H9 (cell line): ENCODE measurements around the gene PLA2G4D. TPM values are rescaled to one million over a fixed set of nuclear protein-coding genes. Genes with fewer than 3 reads are reported as not detected.

ENCODE experiments used
- DNase-seq: peaks from one replicate; pipeline ENCODE4 v3.0.0-alpha.2; 2017
- H2AFZ ChIP-seq: one replicate; pipeline ENCODE4 v1.6.1; 2013; ENCODE audit warnings: mild to moderate bottlenecking, low read length, control low read depth, moderate library complexity
- H2AK5ac ChIP-seq: 2 replicates; pipeline ENCODE4 v1.6.1; 2013; ENCODE audit warnings: low read length, control low read depth, mixed read lengths; ENCODE audit not compliant: insufficient read length
- H2BK120ac ChIP-seq: one replicate; pipeline ENCODE4 v1.6.1; 2013; ENCODE audit warnings: low read depth, mild to moderate bottlenecking, low read length, control low read depth, inconsistent platforms; ENCODE audit not compliant: poor library complexity, severe bottlenecking
- H2BK12ac ChIP-seq: 2 replicates; pipeline ENCODE4 v1.6.1; 2013; ENCODE audit warnings: low read length, control low read depth, mixed read lengths, low read depth; ENCODE audit not compliant: insufficient read length
- H2BK15ac ChIP-seq: 2 replicates; pipeline ENCODE4 v1.6.1; 2013; ENCODE audit warnings: low read depth, low read length, control low read depth
- H2BK20ac ChIP-seq: one replicate; pipeline ENCODE4 v1.6.1; 2013; ENCODE audit warnings: low read depth, mild to moderate bottlenecking, low read length, control low read depth, inconsistent platforms; ENCODE audit not compliant: poor library complexity, severe bottlenecking
- H2BK5ac ChIP-seq: 2 replicates; pipeline ENCODE4 v1.6.1; 2013; ENCODE audit warnings: low read length, control low read depth, mixed read lengths; ENCODE audit not compliant: insufficient read length
- H3K14ac ChIP-seq: 2 replicates; pipeline ENCODE4 v1.6.1; 2013; ENCODE audit warnings: low read length, control low read depth; ENCODE audit not compliant: insufficient read depth
- H3K18ac ChIP-seq: 2 replicates; pipeline ENCODE4 v1.6.1; 2013; ENCODE audit warnings: low read depth, mild to moderate bottlenecking, mixed read lengths, low read length, control low read depth; ENCODE audit not compliant: insufficient read length
- H3K23ac ChIP-seq: 2 replicates; pipeline ENCODE4 v1.6.1; 2013; ENCODE audit warnings: low read length, control low read depth, mixed read lengths, low read depth; ENCODE audit not compliant: insufficient read length
- H3K23me2 ChIP-seq: 2 replicates; pipeline ENCODE4 v1.6.1; 2013; ENCODE audit warnings: low read depth, mild to moderate bottlenecking, mixed read lengths, low read length, control low read depth; ENCODE audit not compliant: insufficient read length, poor library complexity, severe bottlenecking
- H3K27ac ChIP-seq: 2 replicates; pipeline ENCODE4 v1.5.1; 2013; ENCODE audit warnings: low read length, control low read depth, mixed read lengths, low read depth; ENCODE audit not compliant: insufficient read length
- H3K27me3 ChIP-seq: 2 replicates; pipeline ENCODE4 v1.6.1; 2013; ENCODE audit warnings: low read length, control low read depth, inconsistent platforms; ENCODE audit not compliant: insufficient read depth
- H3K4ac ChIP-seq: 2 replicates; pipeline ENCODE4 v1.6.1; 2013; ENCODE audit warnings: low read depth, mild to moderate bottlenecking, control low read depth, inconsistent platforms, low read length, moderate library complexity
- H3K4me1 ChIP-seq: 2 replicates; pipeline ENCODE4 v1.6.1; 2013; ENCODE audit warnings: low read length, control low read depth, inconsistent platforms; ENCODE audit not compliant: insufficient read depth
- H3K4me2 ChIP-seq: 2 replicates; pipeline ENCODE4 v1.6.1; 2013; ENCODE audit warnings: low read length, control low read depth, mixed read lengths; ENCODE audit not compliant: insufficient read length, insufficient read depth
- H3K56ac ChIP-seq: 2 replicates; pipeline ENCODE4 v1.6.1; 2013; ENCODE audit warnings: low read depth, mild to moderate bottlenecking, mixed read lengths, low read length, control low read depth; ENCODE audit not compliant: insufficient read length
- H3K79me1 ChIP-seq: 2 replicates; pipeline ENCODE4 v1.6.1; 2013; ENCODE audit warnings: low read depth, mild to moderate bottlenecking, moderate library complexity, low read length, control low read depth, inconsistent platforms; ENCODE audit not compliant: insufficient read depth, poor library complexity, severe bottlenecking
- H3K79me2 ChIP-seq: 2 replicates; pipeline ENCODE4 v1.6.1; 2013; ENCODE audit warnings: low read length, control low read depth, inconsistent platforms; ENCODE audit not compliant: insufficient read depth
- H3K9ac ChIP-seq: 2 replicates; pipeline ENCODE4 v1.6.1; 2013; ENCODE audit warnings: low read length, control low read depth, mixed read lengths; ENCODE audit not compliant: insufficient read length; ENCODE audit errors: extremely low read depth
- H3K9me3 ChIP-seq: one replicate; pipeline ENCODE4 v1.6.1; 2013; ENCODE audit warnings: low read depth, low read length, inconsistent platforms; ENCODE audit not compliant: control insufficient read depth
- H3T11ph ChIP-seq: one replicate; pipeline ENCODE4 v1.6.1; 2013; ENCODE audit warnings: mild to moderate bottlenecking, low read length, control low read depth, inconsistent platforms
- H4K20me1 ChIP-seq: one replicate; pipeline ENCODE4 v1.6.1; 2013; ENCODE audit not compliant: control insufficient read depth, insufficient read length, insufficient read depth
- H4K5ac ChIP-seq: 2 replicates; pipeline ENCODE4 v1.6.1; 2013; ENCODE audit warnings: low read depth, mild to moderate bottlenecking, mixed read lengths, low read length, control low read depth; ENCODE audit not compliant: insufficient read length
- H4K8ac ChIP-seq: replicated peaks from 2 replicates; pipeline ENCODE4 v1.6.1; 2013; ENCODE audit warnings: low read length, control low read depth, mixed read lengths, low read depth; ENCODE audit not compliant: insufficient read length
- H4K91ac ChIP-seq: 2 replicates; pipeline ENCODE4 v1.6.1; 2013; ENCODE audit warnings: low read depth, mild to moderate bottlenecking, moderate library complexity, mixed read lengths, low read length, control low read depth; ENCODE audit not compliant: insufficient read length
- H3K27ac Mint-ChIP-seq, 3 experiments: 2 replicates in 2 of 3; 3 replicates in 1 of 3; pipeline ENCODE4 v1.8.0; 2020 to 2021; ENCODE audit warnings: mixed read lengths in 3 of 3, mild to moderate bottlenecking in 1 of 3, moderate library complexity in 1 of 3
- H3K27me3 Mint-ChIP-seq: 2 replicates; pipeline ENCODE4 v1.8.0; 2021; ENCODE audit warnings: low read depth, mild to moderate bottlenecking, moderate library complexity, mixed read lengths
- H3K36me3 Mint-ChIP-seq, 3 experiments: 2 replicates in 2 of 3; 3 replicates in 1 of 3; pipeline ENCODE4 v1.8.0; 2020 to 2021; ENCODE audit warnings: low read depth in 3 of 3, mixed read lengths in 3 of 3; ENCODE audit not compliant: insufficient read depth in 1 of 3
- H3K4me1 Mint-ChIP-seq, 2 experiments: 2 replicates each; pipeline ENCODE4 v1.8.0; 2020; ENCODE audit warnings: mixed read lengths in 2 of 2
- H3K4me3 Mint-ChIP-seq, 2 experiments: 2 replicates in 1 of 2; 3 replicates in 1 of 2; pipeline ENCODE4 v1.8.0; 2020 to 2021; ENCODE audit warnings: mild to moderate bottlenecking in 2 of 2, mixed read lengths in 2 of 2, moderate library complexity in 1 of 2
- H3K9me3 Mint-ChIP-seq, 2 experiments: 2 replicates in 1 of 2; 3 replicates in 1 of 2; pipeline ENCODE4 v1.8.0; 2020; ENCODE audit warnings: mild to moderate bottlenecking in 2 of 2, mixed read lengths in 2 of 2, moderate library complexity in 1 of 2
- CTCF ChIP-seq: fragments of 200-600 bp; sonication (generic); conservative IDR thresholded peaks from 3 replicates; pipeline ENCODE4 v1.8.0; 2021; ENCODE audit warnings: antibody characterized with exemption, mild to moderate bottlenecking
- WGBS: extraction: QIAGEN DNeasy Blood & Tissue Kit; methylation state at CpG from one replicate; pipeline ENCODE4 v1.1.7; 2013; ENCODE audit warnings: missing lambda C conversion rate, low lambda C conversion rate, mixed read lengths; ENCODE audit not compliant: insufficient read length; ENCODE audit errors: extremely low coverage; 5-methylcytosine and 5-hydroxymethylcytosine counted together
- total RNA-seq: library from RNA; stranded (reverse); gene quantifications from 2 replicates; pipeline ENCODE4 v1.2.1, GENCODE V29; 2021

The PLA2G4D gene
- total RNA-seq, 1 experiment from 2014 or later = 0.33 TPM

- no peak overlapping the region for H3K4ac ChIP-seq
- H4K20me1 ChIP-seq = no peaks in the 10 kb centered on the region
- no peak overlapping the region for H3K4me2 ChIP-seq
- no peak overlapping the region for H4K8ac ChIP-seq
- H4K91ac ChIP-seq = no peak overlapping the region
- no CpG with 5 or more reads among the region's 9 CpGs for WGBS
- H3K27me3 Mint-ChIP-seq = no peaks in the 10 kb centered on the region; the same call in 1 of the 2 replicates
- no peak overlapping the region for H2AK5ac ChIP-seq
- no peak overlapping the region for H2BK5ac ChIP-seq
- no peaks in the 10 kb centered on the region for H3K9me3 ChIP-seq
- no peak overlapping the region for H3K27ac Mint-ChIP-seq
- no peak overlapping the region for H3K4me3 Mint-ChIP-seq
- no peak overlapping the region for H3K56ac ChIP-seq
- H3K79me1 ChIP-seq = no peaks in the 10 kb centered on the region
- no peak overlapping the region for H2BK12ac ChIP-seq
- H3K9me3 Mint-ChIP-seq = no peaks in the 10 kb centered on the region
- no peak overlapping the region for H3K9ac ChIP-seq
- no peak overlapping the region for H3T11ph ChIP-seq
- no peak overlapping the region for H3K23ac ChIP-seq
- H2BK120ac ChIP-seq = no peak overlapping the region
- H3K18ac ChIP-seq = no peak overlapping the region
- no peak for DNase-seq
- no peak overlapping the region for H2BK20ac ChIP-seq
- no peaks in the 10 kb centered on the region for H3K79me2 ChIP-seq
- no peak overlapping the region for H2AFZ ChIP-seq
- H3K27me3 ChIP-seq = no peaks in the 10 kb centered on the region
- H3K36me3 Mint-ChIP-seq = no peaks in the 10 kb centered on the region
- no peaks in the 10 kb centered on the region for H3K4me1 ChIP-seq
- no peaks in the 10 kb centered on the region for H3K23me2 ChIP-seq
- no peak for TF ChIP-seq CTCF
- H3K14ac ChIP-seq = no peak overlapping the region
- no peak overlapping the region for H3K27ac ChIP-seq
- peaks cover 9 to 10% of the 10 kb centered on the region in 2 experiments for H3K4me1 Mint-ChIP-seq
- no peak overlapping the region for H4K5ac ChIP-seq
- no peak overlapping the region for H2BK15ac ChIP-seq
These were observed 46.1 kb downstream of the PLA2G4D start for GRCh38 chr15:42048080-42048820.
